Measurements from ENCODE around the gene NHEJ1.

The NHEJ1 gene

DNA sequence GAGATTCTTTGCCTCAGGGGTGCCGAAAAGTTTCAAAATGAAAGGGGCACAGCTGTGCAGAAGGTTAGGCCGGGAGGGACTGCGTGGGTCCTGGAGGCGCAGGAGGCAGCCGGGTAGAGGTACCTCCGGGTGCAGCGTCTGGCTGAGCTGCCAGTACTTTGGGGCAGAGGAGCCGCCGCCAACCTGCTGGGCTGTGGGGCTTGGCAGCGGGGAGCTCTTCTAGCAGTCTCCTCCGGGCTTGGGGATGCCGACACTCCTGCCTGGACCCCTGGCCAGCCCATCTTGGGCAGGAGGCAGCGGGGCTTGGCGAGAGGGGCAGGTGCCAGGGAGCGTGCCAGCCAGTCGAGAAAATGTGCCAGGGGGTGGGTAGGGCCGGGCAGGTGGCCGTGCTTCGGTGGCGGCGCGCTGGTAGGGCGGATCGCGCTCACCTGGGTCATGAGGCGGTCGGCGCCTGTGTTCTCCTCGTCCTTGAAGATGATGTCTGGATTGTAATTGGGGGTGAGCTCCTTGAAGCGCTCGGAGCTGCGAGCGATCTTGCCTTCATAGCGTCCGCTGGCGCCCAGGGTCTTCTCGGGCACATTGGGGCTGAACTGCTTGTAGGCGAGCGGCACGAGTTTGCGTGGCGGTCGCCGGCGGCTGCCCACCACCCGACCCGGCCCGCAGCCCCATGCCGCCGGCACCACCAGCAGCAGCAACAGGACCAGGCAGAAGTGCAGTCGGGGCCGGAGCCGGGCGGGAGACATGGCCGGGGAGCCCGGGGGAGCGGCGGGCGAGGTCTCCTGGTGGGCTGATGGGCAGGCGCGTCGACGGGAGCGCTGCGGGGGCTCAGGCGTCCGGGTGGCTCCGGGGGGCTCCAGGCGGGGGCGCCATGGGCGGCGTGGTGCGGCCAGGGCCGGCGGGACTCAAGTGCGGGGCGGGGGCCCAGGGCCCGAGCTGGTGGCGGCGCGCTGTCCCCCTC, 100.6 kb downstream of the NHEJ1 start:
- DNase-seq = no peak

DNA sequence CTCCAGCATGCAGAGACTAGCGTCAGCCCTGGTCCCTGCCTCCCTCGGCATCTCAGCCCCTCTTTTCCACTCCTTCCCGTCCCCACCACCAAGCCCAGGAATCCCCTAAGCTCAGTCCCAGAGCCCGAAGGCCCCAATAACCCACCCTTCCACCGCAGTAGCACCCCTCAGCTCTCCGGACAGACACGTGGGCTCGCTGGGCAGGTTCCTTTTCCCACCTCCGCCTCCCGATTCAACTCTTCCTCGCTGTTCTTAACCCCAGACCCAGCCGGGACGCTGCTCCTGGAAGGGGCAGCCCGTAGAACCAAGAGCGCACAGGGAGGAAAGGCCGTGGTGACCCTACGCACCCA, 101.3 kb downstream of the NHEJ1 start:
- no peak for DNase-seq

DNA sequence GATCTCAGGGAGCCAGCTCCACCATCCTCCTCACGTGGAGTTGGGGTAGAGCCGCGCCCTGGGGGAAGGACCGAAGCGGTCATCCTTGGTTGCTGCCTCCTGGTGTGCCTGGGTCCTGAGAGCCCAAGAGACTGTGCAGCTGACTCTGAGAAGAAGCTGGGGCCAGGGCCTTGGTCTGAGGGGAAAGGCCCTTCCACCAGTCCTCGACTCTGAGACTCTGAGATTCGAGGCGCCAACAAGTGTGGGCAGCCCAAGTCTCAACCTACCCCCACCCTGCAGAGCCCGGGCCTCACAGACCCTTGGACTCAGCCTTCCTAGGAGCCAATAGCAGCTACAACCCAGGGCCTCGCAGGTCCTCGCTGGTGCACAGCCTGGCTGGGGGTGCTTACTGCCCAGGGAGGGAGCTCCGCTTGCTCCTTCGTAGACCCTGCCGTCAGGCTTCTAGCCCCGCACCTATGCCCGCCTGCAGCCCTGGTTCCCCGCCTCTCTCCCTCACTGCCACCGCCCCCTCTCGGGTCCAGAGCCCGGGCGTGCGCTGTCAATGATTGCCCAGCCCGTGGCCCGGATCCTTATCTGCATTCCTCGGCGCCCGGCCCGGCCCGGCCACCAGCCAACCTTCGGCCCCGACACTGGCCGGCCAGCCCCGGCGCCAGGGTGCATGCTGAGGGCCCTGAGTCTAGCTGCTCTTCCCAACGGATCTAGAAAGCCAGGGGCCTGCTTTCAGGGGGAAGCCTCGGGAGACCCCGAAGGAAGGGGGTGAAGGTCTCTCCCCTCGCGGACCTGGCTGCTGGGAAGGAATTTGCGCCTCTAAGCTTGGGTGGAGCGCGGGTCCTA, 101.9 kb downstream of the NHEJ1 start:
- no peak for DNase-seq

DNA sequence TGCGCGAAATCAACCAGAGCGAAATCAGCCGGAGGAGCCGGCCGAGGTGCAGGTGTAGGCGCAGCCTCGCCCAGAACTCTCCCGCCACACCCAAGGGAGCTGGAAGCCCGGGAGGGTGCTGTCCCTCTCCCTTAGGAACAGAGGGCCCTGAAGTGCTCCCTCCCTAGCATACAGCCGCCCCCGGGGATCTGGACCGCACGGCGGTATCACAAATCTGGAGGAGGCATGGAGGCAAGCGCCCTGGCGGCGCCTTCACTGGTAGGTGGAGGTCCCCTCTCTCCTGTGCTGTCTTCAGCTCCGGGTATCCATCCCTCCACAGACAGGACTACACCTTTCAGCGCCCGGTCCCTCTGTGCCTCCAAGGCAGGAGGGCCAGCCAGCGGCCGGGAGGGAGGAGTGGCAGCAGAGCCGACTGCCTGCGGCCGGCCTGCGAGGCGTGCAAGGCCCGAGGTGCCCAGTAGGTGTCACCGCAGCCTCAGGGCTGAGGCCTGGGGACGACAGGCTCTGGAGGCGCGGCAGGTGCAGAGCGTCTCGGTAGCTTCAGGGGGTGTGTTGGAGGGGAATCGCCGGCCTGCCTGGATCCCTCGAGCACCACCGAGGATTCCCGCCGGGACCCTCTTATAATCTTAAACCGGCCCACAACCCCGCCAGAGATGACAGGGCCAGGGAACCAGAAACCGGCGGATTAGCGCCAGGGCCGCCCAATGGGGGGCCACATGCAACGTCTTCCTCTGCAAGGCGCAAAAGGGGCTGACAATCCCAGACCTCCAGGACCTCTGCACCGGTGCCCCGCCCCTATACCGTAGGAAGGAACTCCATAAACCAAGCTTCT, 102.7 kb downstream of the NHEJ1 start:
- peak in 51 of 56 donors; percentile 1 to 79 (median 43) for DNase-seq

GRCh38 chr2:219056896-219057708, 103.5 kb downstream of the NHEJ1 start:
- no peak for DNase-seq

GRCh38 chr2:219056176-219056895, 104.3 kb downstream of the NHEJ1 start:
- no peak for DNase-seq

GRCh38 chr2:219054956-219055903, 105.4 kb downstream of the NHEJ1 start:
- DNase-seq = no peak

DNA sequence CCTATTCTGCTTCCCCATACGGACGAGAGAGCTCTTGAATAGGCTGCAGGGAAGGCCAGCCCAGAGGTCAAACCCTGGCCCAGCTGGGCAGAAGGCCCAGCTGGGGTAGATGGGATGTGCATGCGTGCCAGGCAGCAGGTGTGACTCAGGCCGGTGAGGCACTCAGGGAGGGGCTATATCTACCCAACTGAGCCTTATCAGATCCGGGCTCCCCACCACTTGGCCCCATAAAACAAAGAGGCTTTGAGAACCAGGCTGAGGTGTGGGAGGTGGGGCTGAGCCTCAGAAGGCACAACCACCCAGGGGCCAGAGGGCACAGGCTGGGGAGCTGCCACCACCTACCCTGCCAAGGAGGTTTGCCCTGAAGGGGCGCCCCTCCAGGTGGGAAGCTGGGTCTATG, 111.3 kb downstream of the NHEJ1 start:
- no peak for DNase-seq

- DNase-seq = peak in 1 of 56 donors; percentile 28
These were observed 114.6 kb downstream of the NHEJ1 start for GRCh38 chr2:219045937-219046550.

DNA sequence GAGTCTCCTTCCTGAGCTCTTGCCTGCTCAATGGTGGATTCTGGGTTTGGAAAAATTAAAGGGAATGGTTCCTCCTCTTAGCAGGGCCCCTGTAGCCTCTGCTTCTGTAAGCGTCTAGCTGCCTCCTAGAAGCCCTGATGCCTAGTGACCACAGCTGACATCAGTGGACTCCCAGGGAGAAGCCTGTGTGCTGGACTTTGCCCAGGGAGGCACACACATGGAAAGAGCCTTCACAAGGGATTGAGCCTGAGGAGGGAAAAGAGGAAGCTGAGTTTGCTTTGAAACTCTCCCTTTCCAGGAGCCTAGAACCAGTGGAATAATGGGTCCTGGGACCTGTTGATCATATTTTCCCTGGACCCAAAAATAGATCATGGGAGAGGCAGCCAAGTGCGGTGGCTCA, 117.9 kb downstream of the NHEJ1 start:
- DNase-seq = no peak

- no peak for DNase-seq
These were observed 118.5 kb downstream of the NHEJ1 start for GRCh38 chr2:219042157-219042556.

DNA sequence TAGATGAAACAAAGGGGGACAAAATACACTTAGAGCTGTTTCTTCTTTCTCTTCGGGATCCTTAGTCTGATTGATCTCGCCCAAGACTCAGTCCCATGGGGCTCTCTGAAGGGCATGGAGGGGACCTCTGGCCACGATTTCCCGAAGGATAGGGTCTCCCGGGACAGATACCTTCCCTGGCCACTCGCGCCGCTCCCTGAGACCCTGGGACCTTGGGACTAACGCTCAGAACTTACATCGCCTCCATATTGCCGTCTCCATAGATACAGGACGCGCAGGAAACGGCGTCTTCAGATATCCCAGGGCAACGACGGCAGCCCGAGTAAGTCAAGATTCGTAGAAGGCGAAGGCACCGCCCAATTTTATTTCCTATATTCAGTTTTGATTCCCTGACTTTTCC, 119.4 kb downstream of the NHEJ1 start, which contains the start of gene CFAP65:
Gene CFAP65, minus strand, starts transcription at position 265 of the 400 bp plus-strand sequence. CDS start 2,468 bp downstream, outside the sequence.
- peak in 43 of 56 donors; percentile 9 to 76 (median 36) for DNase-seq

DNA sequence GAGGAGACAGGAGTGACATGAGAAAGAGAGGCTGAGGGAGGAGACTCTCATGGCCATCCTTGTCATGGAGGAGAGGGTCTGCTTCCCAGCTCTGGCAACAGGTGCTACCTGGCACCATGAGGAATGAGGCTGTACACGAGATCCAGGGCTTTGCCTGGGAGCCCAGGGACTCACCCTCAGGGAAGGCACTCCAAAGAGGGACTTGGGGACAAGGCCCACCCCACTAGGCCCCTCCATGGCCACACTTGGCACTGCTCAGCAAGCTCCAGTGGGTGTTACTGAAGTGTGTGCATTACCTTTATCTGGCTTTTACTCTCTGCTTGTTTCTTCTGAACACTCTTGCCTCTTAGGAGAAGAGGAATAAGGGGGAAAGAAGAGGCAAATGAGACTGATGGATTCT, 122.0 kb downstream of the NHEJ1 start:
- no peak for DNase-seq

GRCh38 chr2:219037783-219038499, 122.7 kb downstream of the NHEJ1 start:
- DNase-seq = no peak

GRCh38 chr2:219035942-219036341, 124.7 kb downstream of the NHEJ1 start:
- DNase-seq = no peak

GRCh38 chr2:219034823-219035222, 125.8 kb downstream of the NHEJ1 start:
- no peak for DNase-seq

GRCh38 chr2:219032051-219032745, 128.4 kb downstream of the NHEJ1 start:
- no peak for DNase-seq

Data from amygdala (tissue), 56 donors.